ENCODE data around the gene MYCBPAP.

Gene MYCBPAP

GRCh38 chr17:50492214-50492613 lies 16.0 kb upstream of the MYCBPAP start:
- DNase-seq, result no peak

- no peak for DNase-seq
Measured at GRCh38 chr17:50493744-50494143, 14.5 kb upstream of the MYCBPAP start.

GRCh38 chr17:50495217-50495823 lies 12.9 kb upstream of the MYCBPAP start:
- DNase-seq, result no peak

- DNase-seq, result no peak
Measured at GRCh38 chr17:50495918-50496317, 12.3 kb upstream of the MYCBPAP start.

GRCh38 chr17:50498021-50498874 lies 10.0 kb upstream of the MYCBPAP start:
- DNase-seq, result no peak

- DNase-seq, result no peak
Measured at GRCh38 chr17:50499270-50499669, 9.0 kb upstream of the MYCBPAP start.

GRCh38 chr17:50499721-50500120 lies 8.5 kb upstream of the MYCBPAP start:
- DNase-seq, result no peak

- no peak for DNase-seq
Measured at GRCh38 chr17:50501054-50501453, 7.2 kb upstream of the MYCBPAP start.

- no peak for DNase-seq
Measured at GRCh38 chr17:50502301-50502990, 5.8 kb upstream of the MYCBPAP start.

- no peak for DNase-seq
Measured at GRCh38 chr17:50505591-50506130, 2.6 kb upstream of the MYCBPAP start.

GRCh38 chr17:50506298-50506697 lies 1.9 kb upstream of the MYCBPAP start:
- no peak for DNase-seq

- no peak for DNase-seq
Measured at GRCh38 chr17:50508573-50509460, 578 bp downstream of the MYCBPAP start.

GRCh38 chr17:50511058-50511457 lies 2.8 kb downstream of the MYCBPAP start:
- no peak for DNase-seq

- no peak for DNase-seq
Measured at GRCh38 chr17:50513495-50513894, 5.3 kb downstream of the MYCBPAP start.

GRCh38 chr17:50514388-50514787 lies 6.1 kb downstream of the MYCBPAP start:
- no peak for DNase-seq

- DNase-seq, result no peak
Measured at GRCh38 chr17:50514936-50515702, 6.9 kb downstream of the MYCBPAP start.

- no peak for DNase-seq
Measured at GRCh38 chr17:50517011-50517410, 8.8 kb downstream of the MYCBPAP start.

GRCh38 chr17:50517504-50518383 lies 9.5 kb downstream of the MYCBPAP start:
- no peak for DNase-seq

GRCh38 chr17:50518384-50519023 lies 10.3 kb downstream of the MYCBPAP start:
- DNase-seq, result peak; percentile 49

All from NCI-H146 (cell line).